GM19324 (cell line): ENCODE results near the gene HOXD4.

Experiments
- ATAC-seq: cut with Tn5 transposase; IDR thresholded peaks from one replicate; pipeline ENCODE4 v1.9.1; 2021; ENCODE audit warnings: mild to moderate bottlenecking, moderate library complexity; ENCODE audit not compliant: unreplicated experiment, low FRiP score

Gene HOXD4

GRCh38 chr2:176186024-176186423, 34.7 kb downstream of the HOXD4 start:
- ATAC-seq, result no peak

GRCh38 chr2:176187200-176187898, 36.0 kb downstream of the HOXD4 start:
- no peak for ATAC-seq

GRCh38 chr2:176187899-176188773, 36.8 kb downstream of the HOXD4 start, which contains the start of gene HOXD1:
Gene HOXD1 (plus strand): TSS chr2:176188668. CDS start chr2:176188802, 134 bp downstream.
- no peak for ATAC-seq

- no peak for ATAC-seq
Observed at GRCh38 chr2:176188774-176189680, 37.7 kb downstream of the HOXD4 start.

GRCh38 chr2:176189681-176190641, 38.6 kb downstream of the HOXD4 start:
- ATAC-seq, result no peak

- ATAC-seq, result no peak
Observed at GRCh38 chr2:176192351-176192750, 41.0 kb downstream of the HOXD4 start.

- ATAC-seq, result no peak
Observed at GRCh38 chr2:176193048-176193447, 41.7 kb downstream of the HOXD4 start.

GRCh38 chr2:176199902-176200301, 48.6 kb downstream of the HOXD4 start:
- no peak for ATAC-seq

- no peak for ATAC-seq
Observed at GRCh38 chr2:176200971-176201370, 49.6 kb downstream of the HOXD4 start.

GRCh38 chr2:176202491-176202890, 51.1 kb downstream of the HOXD4 start:
- ATAC-seq, result no peak
